Measurements from ENCODE around the gene ZSCAN32.

Gene ZSCAN32

GRCh38 chr16:3356118-3356517 lies 44.7 kb downstream of the ZSCAN32 start:
- DNase-seq: no peak

DNA sequence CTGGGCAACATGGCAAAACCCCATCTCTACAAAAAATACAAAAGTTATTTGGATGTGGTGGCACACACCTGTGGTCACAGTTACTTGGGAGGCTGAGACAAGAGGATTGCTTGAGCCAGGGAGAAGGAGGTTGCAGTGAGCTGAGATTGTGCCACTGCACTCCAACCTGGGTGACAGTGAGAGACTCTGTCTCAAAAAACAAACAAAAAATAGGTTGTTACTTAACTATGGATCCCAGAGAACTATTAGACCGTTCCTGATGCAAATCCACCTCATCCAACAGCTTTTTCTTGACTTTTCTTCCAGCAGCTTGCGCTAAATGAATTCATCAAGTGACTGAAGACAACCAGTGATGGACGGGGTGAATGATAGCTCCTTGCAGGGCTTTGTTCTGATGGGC lies 45.2 kb downstream of the ZSCAN32 start, which contains the start of gene OR2C1:
Gene OR2C1 (plus strand): TSS at position 301 of the 400 bp plus-strand sequence. CDS start 52 bp downstream, at position 353.
- DNase-seq: no peak

DNA sequence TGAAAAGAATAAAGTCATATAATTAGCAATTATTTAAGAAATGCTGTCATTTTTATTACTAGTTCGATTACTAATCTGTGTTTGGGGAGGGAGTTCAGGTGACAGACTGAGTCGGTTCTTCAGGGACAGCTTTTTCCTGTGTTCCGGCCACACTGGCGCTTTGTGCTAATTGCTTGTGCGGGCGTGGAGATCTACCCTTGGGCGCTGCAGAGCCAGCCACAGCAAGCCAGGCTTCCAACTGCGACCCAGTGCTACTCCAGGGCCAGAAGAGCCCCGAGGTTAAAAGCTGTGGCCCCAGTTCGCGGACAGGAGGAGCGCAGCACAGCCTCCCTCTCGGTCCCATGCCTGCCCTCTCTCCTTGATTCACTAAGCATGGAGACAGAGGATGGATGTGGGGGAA lies 51.6 kb downstream of the ZSCAN32 start:
- no peak for DNase-seq

GRCh38 chr16:3348547-3349167 lies 52.1 kb downstream of the ZSCAN32 start:
- DNase-seq: peak; percentile 2

GRCh38 chr16:3347586-3347985 lies 53.2 kb downstream of the ZSCAN32 start:
- no peak for DNase-seq

DNA sequence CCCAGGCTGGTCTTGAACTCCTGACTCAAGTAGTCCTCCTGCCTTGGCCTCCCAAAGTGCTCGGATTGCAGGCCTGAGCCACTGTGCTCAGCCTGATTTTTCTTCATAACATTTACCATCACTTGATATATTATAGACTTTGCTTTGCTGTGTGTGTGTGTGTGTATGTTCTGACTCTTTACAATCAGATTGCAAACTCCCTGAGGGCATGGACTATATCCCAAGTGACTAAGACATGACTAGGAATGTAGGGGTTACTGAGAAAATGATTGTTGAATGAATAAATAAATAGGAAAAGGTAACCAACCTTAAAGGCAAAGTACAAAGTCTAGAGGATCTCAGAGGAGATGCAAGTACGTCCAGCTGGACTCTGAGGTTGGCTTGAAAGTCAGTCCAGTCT lies 54.8 kb downstream of the ZSCAN32 start:
- no peak for DNase-seq
